OCI-LY1 (cell line): ENCODE measurements around the gene L1CAM.

Experiments used
- H2AFZ ChIP-seq: fragments of 200-600 bp; sonication (generic), shearing (Covaris generic); 2 replicates; pipeline ENCODE4 v1.6.0; 2014; ENCODE audit warnings: antibody characterized with exemption, mild to moderate bottlenecking, low read length
- H3F3A ChIP-seq: fragments of 200-600 bp; sonication (generic), shearing (Covaris generic); 2 replicates; pipeline ENCODE4 v1.6.0; 2014; ENCODE audit warnings: mild to moderate bottlenecking, antibody characterized with exemption, low read length, moderate library complexity; ENCODE audit not compliant: insufficient read depth
- H3K27ac ChIP-seq: fragments of 200-600 bp; sonication (generic); 2 replicates; pipeline ENCODE4 v1.5.1; 2014; ENCODE audit warnings: low read length, mixed run types, mild to moderate bottlenecking, low read depth; ENCODE audit not compliant: poor library complexity, severe bottlenecking
- H3K27me3 ChIP-seq: fragments of 200-600 bp; sonication (generic); 2 replicates; pipeline ENCODE4 v1.6.0; 2014; ENCODE audit warnings: antibody characterized with exemption, mild to moderate bottlenecking, low read length, moderate library complexity; ENCODE audit not compliant: insufficient read depth
- H3K36me3 ChIP-seq: fragments of 200-600 bp; sonication (generic); 2 replicates; pipeline ENCODE4 v1.6.1; 2014; ENCODE audit warnings: mild to moderate bottlenecking, antibody characterized with exemption, low read length, moderate library complexity, mixed read lengths; ENCODE audit not compliant: insufficient read depth
- H3K4me1 ChIP-seq: fragments of 200-600 bp; sonication (generic); 2 replicates; pipeline ENCODE4 v1.5.1; 2014; ENCODE audit warnings: mild to moderate bottlenecking, low read length, moderate library complexity; ENCODE audit not compliant: insufficient read depth, severe bottlenecking
- H3K4me2 ChIP-seq: fragments of 200-600 bp; sonication (generic), shearing (Covaris generic); 2 replicates; pipeline ENCODE4 v1.6.1; 2014; ENCODE audit warnings: low read length
- H3K4me3 ChIP-seq: fragments of 200-600 bp; sonication (generic); 2 replicates; pipeline ENCODE4 v1.5.1; 2014; ENCODE audit warnings: low read length, low read depth, mild to moderate bottlenecking, mixed read lengths; ENCODE audit not compliant: poor library complexity, severe bottlenecking
- H3K79me2 ChIP-seq: fragments of 200-600 bp; shearing (Covaris generic); 2 replicates; pipeline ENCODE4 v1.6.1; 2016; ENCODE audit warnings: mixed run types, low read length, mixed read lengths; ENCODE audit not compliant: insufficient read depth
- H3K9ac ChIP-seq: fragments of 200-600 bp; sonication (generic), shearing (Covaris generic); 2 replicates; pipeline ENCODE4 v1.6.1; 2014; ENCODE audit warnings: mild to moderate bottlenecking, low read length, mixed read lengths
- H3K9me2 ChIP-seq: fragments of 200-600 bp; sonication (generic), shearing (Covaris generic); 2 replicates; pipeline ENCODE4 v1.6.1; 2014; ENCODE audit warnings: low read depth, mild to moderate bottlenecking, low read length, mixed read lengths
- H3K9me3 ChIP-seq: fragments of 200-600 bp; shearing (Covaris generic); 2 replicates; pipeline ENCODE4 v1.6.1; 2014; ENCODE audit warnings: low read length, mixed read lengths
- H4K20me1 ChIP-seq: fragments of 200-600 bp; sonication (generic), shearing (Covaris generic); 2 replicates; pipeline ENCODE4 v1.6.0; 2016; ENCODE audit warnings: mild to moderate bottlenecking, low read length; ENCODE audit not compliant: insufficient read depth
- EZH2 ChIP-seq: fragments of 200-600 bp; sonication (generic), shearing (Covaris generic); IDR thresholded peaks from 2 replicates; pipeline ENCODE4 v1.8.0; 2017; ENCODE audit warnings: borderline replicate concordance, mixed run types, mild to moderate bottlenecking, antibody characterized with exemption, low read length, moderate library complexity, mixed read lengths
- TF ChIP-seq, protein P1 (sequence below): fragments of 200-600 bp; sonication (generic), shearing (Covaris generic); IDR thresholded peaks from 2 replicates; pipeline ENCODE4 v1.5.1; 2017; ENCODE audit warnings: mild to moderate bottlenecking, antibody characterized with exemption, low read length, moderate library complexity, mixed read lengths

Gene L1CAM

DNA sequence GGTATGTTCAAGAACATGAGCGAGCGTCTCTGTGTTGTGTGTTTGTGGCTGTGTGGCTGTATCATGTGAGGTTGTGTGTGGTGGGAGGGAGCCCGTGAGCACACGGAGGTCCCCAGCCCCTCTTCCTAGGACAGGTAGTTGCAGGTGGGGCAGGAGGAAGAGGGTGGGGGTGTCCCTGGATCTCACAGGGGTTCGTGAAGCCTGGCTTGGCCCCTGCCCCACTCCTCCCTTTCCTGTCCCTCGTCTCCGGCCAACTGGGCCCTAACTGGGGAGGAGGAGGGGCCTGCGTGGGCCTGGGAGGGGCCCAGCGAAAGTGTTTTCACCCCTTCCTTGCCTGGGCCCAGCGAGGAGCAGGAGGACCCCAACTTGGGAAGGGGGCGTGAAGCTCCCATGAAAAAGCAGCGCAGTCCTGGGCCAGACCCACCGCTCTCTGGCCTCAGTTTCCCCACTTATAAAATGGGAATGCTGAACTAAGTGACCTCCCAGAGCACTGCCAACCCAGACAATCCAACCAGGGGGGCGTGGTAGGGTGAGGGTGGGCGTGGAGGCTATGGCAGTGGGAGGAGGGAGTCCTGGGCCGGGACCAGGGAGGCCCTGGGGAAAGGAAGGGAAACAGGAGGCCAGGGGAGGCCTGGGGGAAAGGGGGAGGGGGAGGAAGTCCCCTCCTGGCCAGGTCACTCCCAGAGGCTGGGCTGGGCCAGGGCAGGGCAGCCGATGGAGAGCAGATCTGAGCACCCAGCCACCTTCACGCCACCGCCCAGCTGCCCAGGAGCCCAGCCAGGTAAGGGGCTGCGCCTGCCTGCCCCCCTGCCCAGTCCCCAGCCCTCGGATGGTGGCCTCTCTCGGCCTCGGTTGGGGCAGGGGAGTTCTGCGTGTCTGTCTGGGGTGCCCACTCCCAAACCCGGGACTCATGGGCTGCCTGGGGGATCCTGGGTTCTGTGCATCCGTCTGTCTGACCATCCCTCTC lies 18.3 kb upstream of the L1CAM start, which contains the start of gene AVPR2:
Gene AVPR2, plus strand, starts transcription at position 683 of the 967 bp plus-strand sequence. CDS start 473 bp downstream, outside the sequence.
- Histone ChIP-seq H3K4me1 (peaks cover 48% of the 10 kb centered on the region), H3K9me2 (no peaks in the 10 kb centered on the region), H3K36me3 (peaks cover 5% of the 10 kb centered on the region; the same call in 1 of the 2 replicates), H3K4me2 (peak within 1 kb of the TSS; percentile 26; the same call in 1 of the 2 replicates), H3K27me3 (no peaks in the 10 kb centered on the region), H3K9me3 (no peaks in the 10 kb centered on the region), H3K9ac (no peak within 1 kb of the TSS), H3F3A (no peaks in the 10 kb centered on the region), H3K79me2 (no peaks in the 10 kb centered on the region), H3K27ac (peak within 1 kb of the TSS; percentile 72), H4K20me1 (no peaks in the 10 kb centered on the region), H2AFZ (no peak within 1 kb of the TSS), H3K4me3 (no peak within 1 kb of the TSS)
- no peak for TF ChIP-seq EZH2
- TF ChIP-seq, protein P1, sequence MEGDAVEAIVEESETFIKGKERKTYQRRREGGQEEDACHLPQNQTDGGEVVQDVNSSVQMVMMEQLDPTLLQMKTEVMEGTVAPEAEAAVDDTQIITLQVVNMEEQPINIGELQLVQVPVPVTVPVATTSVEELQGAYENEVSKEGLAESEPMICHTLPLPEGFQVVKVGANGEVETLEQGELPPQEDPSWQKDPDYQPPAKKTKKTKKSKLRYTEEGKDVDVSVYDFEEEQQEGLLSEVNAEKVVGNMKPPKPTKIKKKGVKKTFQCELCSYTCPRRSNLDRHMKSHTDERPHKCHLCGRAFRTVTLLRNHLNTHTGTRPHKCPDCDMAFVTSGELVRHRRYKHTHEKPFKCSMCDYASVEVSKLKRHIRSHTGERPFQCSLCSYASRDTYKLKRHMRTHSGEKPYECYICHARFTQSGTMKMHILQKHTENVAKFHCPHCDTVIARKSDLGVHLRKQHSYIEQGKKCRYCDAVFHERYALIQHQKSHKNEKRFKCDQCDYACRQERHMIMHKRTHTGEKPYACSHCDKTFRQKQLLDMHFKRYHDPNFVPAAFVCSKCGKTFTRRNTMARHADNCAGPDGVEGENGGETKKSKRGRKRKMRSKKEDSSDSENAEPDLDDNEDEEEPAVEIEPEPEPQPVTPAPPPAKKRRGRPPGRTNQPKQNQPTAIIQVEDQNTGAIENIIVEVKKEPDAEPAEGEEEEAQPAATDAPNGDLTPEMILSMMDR, result no peak

DNA sequence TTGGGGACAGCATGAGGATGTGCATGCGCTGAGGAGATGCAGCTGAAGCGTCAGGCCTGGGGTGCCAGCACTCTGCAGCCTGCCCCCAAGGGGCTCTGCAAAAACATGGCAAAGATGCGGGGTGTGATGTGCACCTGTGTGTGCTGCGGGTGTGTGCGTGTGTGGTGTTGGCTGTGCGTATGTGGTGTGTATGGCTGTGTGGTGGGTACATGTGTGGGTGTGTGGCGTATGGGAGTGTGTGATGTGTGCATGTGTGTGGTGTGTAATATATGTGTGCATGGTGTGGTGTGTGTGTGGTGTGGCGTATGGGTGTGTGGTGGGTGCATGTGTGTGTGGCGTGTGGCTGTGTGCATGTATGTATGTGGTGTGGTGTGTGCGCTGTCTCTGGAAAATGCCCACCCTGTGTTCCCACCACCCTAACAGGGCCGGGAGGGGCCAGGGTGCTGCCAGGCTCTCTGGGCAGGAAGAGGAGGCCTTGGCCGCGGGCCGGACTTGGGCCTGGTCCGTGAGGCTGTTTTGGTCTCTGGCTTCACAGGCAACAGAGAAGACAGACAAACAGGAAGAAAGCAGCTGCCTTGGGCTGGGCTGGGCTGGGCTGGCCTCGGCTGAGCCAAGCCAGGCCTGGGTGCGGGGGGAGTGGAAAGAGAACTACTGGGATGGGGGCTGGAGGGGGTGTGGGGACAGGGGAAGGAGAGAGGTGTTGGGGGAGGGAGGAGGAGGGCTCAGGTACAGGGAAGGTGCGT lies 17.4 kb upstream of the L1CAM start:
- TF ChIP-seq EZH2, result no peak
- TF ChIP-seq, protein P1, result no peak
- Histone ChIP-seq H2AFZ (no peak overlapping the region), H3K4me2 (peak overlapping the region; percentile 26; the same call in 1 of the 2 replicates), H3K4me1 (peaks cover 48% of the 10 kb centered on the region), H3K9me2 (no peaks in the 10 kb centered on the region), H3K9me3 (no peaks in the 10 kb centered on the region), H3K27me3 (no peaks in the 10 kb centered on the region), H4K20me1 (no peaks in the 10 kb centered on the region), H3K27ac (peak overlapping the region; percentile 72), H3K36me3 (no peaks in the 10 kb centered on the region), H3F3A (no peaks in the 10 kb centered on the region), H3K79me2 (no peaks in the 10 kb centered on the region), H3K4me3 (no peak overlapping the region), H3K9ac (no peak overlapping the region; the same call in 1 of the 2 replicates)

DNA sequence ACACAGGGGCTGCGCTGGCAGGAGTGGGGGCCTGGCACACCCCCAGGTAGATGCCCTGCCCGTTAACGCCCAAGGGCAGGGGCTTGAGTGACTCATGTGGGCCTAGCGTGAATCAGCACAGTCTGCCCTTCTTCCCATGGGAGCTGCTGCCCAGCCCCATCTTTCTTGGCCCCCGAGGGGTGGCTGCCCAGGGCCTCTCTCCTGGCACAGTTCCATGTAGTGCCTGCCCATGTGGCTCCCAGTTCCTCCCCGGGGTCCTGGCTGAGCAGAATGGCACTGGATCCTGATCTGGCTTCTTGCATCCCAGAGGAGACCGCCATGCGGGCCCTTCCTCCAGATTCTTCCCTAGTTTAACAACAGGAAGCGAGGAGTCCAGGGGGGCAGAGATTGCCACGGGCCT lies 16.4 kb upstream of the L1CAM start:
- Histone ChIP-seq H3K9me2 (no peaks in the 10 kb centered on the region), H2AFZ (no peak overlapping the region), H3K4me1 (peaks cover 48% of the 10 kb centered on the region), H3K27me3 (no peaks in the 10 kb centered on the region), H4K20me1 (no peaks in the 10 kb centered on the region), H3K4me2 (no peak overlapping the region), H3K9me3 (no peaks in the 10 kb centered on the region), H3K79me2 (no peaks in the 10 kb centered on the region), H3K4me3 (no peak overlapping the region), H3K9ac (no peak overlapping the region; the same call in 1 of the 2 replicates), H3K27ac (peak overlapping the region; percentile 72), H3F3A (no peaks in the 10 kb centered on the region), H3K36me3 (no peaks in the 10 kb centered on the region)
- TF ChIP-seq, protein P1, result no peak
